BJ (cell line): ENCODE measurements around the gene SMAD7. TPM values are rescaled to one million over a fixed set of nuclear protein-coding genes. Genes with fewer than 3 reads are reported as not detected.

Source experiments
- CTCF ChIA-PET: fragments of 350-600 bp; formaldehyde crosslinking; extraction: SDS; loops from one replicate; lab custom pipeline; 2021; ENCODE audit warnings: antibody characterized with exemption, inconsistent platforms; lab: Yijun Ruan, JAX
- POLR2A ChIA-PET: fragments of 300-600 bp; sonication (Branson Sonifier 250); formaldehyde crosslinking; extraction: SDS; loops from one replicate; lab custom pipeline; 2021; ENCODE audit warnings: antibody characterized with exemption; lab: Charles Lee
- DNase-seq: peaks from one replicate; pipeline ENCODE4 v3.0.0-alpha.2; 2011; ENCODE audit warnings: low read depth
- H3K27me3 ChIP-seq: 2 replicates; pipeline ENCODE4 v1.6.0; 2011; ENCODE audit warnings: low read length; ENCODE audit not compliant: control insufficient read depth, insufficient read depth
- H3K36me3 ChIP-seq: 2 replicates; pipeline ENCODE4 v1.5.1; 2011; ENCODE audit warnings: low read length; ENCODE audit not compliant: control insufficient read depth, insufficient read depth
- H3K4me3 ChIP-seq: 2 replicates; pipeline ENCODE4 v1.5.1; 2011; ENCODE audit warnings: low read depth, mild to moderate bottlenecking, control low read depth, low read length
- polyA plus RNA-seq: library from polyadenylated mRNA; depleted of rRNA; stranded (reverse); fragments of >200 nt; gene quantifications from 2 replicates; pipeline ENCODE4 v1.2.3, GENCODE V29; 2011
- TF ChIP-seq, protein P1 (sequence below): IDR thresholded peaks from 2 replicates; pipeline ENCODE4 v1.5.1; 2011; ENCODE audit warnings: low read depth, mild to moderate bottlenecking, control low read depth, inconsistent platforms, low read length, moderate library complexity; ENCODE audit not compliant: insufficient read depth

SMAD7 gene
- polyA plus RNA-seq, 1 experiment = 24.2 TPM

DNA sequence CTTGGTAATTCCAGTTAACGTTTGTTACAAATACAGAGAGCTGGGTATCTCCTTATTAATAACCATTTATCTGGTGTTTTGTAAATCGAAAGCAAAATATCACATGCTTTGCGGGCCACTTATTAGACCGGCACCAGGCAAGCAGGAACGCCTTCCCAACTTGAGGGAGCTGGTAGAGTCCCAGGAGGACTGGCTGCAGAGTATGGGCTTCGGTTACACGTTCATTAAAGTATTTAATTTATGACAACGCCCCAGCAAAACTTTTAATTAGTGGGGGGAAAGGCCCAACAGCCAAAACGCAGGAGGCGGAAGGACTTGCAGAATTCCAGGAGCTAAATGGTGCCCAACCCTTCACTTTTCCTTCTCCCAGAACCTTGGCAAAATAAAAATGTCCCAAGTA lies 3.7 kb downstream of the SMAD7 start:
- no peaks in the 10 kb centered on the region for H3K27me3 ChIP-seq
- POLR2A ChIA-PET = no interaction called here
- TF ChIP-seq, protein P1, sequence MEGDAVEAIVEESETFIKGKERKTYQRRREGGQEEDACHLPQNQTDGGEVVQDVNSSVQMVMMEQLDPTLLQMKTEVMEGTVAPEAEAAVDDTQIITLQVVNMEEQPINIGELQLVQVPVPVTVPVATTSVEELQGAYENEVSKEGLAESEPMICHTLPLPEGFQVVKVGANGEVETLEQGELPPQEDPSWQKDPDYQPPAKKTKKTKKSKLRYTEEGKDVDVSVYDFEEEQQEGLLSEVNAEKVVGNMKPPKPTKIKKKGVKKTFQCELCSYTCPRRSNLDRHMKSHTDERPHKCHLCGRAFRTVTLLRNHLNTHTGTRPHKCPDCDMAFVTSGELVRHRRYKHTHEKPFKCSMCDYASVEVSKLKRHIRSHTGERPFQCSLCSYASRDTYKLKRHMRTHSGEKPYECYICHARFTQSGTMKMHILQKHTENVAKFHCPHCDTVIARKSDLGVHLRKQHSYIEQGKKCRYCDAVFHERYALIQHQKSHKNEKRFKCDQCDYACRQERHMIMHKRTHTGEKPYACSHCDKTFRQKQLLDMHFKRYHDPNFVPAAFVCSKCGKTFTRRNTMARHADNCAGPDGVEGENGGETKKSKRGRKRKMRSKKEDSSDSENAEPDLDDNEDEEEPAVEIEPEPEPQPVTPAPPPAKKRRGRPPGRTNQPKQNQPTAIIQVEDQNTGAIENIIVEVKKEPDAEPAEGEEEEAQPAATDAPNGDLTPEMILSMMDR = no peak
- DNase-seq = no peak
- H3K36me3 ChIP-seq = peaks cover 8% of the 10 kb centered on the region
- CTCF ChIA-PET = interaction anchor here (0.6 to 1.0 kb wide), 6 partner anchors 10 to 291 kb away, joined by 3 to 4 read pairs (median 3); no protein-coding TSS in a partner anchor
- H3K4me3 ChIP-seq = peak overlapping the region; percentile 90

DNA sequence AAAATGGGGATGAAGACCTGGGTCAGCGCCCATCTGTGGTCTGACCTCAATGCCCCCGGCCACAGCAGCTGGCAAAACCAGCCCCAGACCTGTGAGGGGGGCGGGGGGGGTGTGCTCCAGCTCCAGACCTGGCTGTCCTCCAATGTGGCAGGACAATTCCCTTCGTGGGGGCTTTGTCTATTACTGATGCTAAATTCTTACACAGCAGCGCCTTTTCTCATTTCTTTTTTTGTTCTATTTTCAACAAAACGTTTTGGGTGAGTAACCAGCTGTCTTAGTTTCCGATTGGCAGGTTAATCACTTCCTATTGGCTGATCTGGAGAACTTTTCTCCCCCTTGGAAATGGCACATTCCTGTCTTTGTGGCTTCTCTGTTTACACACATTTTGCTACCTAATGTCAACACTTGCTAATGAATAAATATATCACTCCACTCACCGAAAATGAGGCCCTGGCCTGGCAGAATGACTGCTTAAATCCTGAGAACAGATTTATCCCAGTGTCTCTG lies 4.4 kb downstream of the SMAD7 start:
- POLR2A ChIA-PET = interaction anchor here (0.5 kb wide), 1 partner anchor 541 kb away, joined by 4 read pairs; the partner anchor contains the start of gene C18orf32
- Histone ChIP-seq H3K27me3 (no peaks in the 10 kb centered on the region), H3K4me3 (peak overlapping the region; percentile 90), H3K36me3 (peaks cover 10% of the 10 kb centered on the region)
- TF ChIP-seq, protein P1 = no peak
- CTCF ChIA-PET = interaction anchor here (0.6 to 1.0 kb wide), 4 partner anchors 9 to 235 kb away, joined by 3 to 4 read pairs (median 3); no protein-coding TSS in a partner anchor
- DNase-seq = no peak

DNA sequence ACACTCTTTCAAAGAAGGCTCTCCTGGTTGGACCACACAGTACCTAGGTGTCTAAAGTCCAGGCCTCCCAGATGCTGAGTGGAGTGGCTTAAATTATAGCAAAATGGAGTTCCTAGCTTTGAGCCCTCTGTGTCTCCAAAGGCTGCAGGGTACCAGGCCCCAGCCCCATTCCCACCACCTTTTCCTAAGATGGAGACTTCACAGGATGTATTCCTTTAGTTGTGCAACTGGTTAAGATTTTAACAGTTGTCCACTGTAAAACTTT lies 4.9 kb downstream of the SMAD7 start:
- DNase-seq = no peak
- TF ChIP-seq, protein P1 = no peak
- ChIA-PET CTCF (no interaction called here), POLR2A (interaction anchor here (0.5 kb wide), 1 partner anchor 541 kb away, joined by 4 read pairs; the partner anchor contains the start of gene C18orf32)
- no peak overlapping the region for H3K4me3 ChIP-seq
- peaks cover 15% of the 10 kb centered on the region for H3K36me3 ChIP-seq
- H3K27me3 ChIP-seq = no peaks in the 10 kb centered on the region

DNA sequence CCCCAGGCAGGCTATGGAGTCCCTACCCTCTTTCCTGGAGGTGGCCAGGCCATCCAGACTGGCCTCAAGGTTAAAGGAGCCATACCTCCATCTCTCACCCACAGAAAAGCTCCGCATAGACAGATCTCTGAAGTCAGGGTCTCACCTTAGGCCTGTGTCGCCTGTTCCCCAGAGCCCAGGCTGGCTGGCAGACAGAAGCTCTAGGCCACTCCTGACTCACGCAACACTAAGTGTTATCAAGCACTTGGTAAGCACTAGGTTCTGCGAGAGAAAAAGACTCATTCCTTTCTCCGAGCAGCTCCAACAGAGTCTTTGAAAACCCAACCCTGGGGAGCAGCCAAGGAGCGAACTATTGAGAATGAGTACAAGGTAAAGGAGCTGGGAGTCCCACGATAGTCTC lies 6.1 kb downstream of the SMAD7 start:
- Histone ChIP-seq H3K27me3 (no peaks in the 10 kb centered on the region), H3K4me3 (no peak overlapping the region)

DNA sequence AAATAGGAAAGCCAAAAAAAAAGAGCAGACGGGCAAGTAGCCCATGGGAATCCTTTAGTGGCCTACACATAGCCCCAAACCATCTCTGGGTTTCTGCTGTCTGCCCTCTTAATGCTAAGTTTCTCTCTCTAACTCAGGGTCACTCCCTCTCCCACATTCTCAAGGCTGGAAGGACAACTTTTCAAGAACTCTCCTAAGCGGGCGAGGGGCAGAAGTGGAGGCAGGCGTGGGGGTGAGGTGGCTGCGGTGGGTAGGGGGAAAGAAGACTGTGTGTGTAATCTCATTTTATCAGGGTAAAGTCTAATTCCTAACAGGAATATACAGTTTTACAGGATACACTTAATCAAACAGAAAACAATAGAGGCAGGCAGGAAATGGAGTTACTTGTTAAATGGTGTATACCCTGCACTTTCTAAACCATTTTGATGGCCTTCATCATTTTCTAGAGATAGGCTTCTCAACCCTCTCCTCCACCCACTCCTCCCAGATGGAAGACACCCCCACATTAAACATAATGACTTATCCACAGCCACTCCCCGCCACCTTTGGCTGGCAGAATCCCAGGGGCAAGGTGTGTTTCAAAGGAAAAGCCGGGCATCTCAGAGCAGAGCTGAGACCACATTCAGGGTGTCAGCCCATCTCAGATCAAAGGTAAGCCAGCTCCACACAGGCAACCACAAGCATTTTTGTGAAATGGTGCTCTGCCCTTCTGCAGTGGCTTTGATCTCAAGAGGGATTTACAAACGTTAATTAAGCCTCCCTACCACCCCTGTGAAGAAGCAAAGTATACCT lies 6.8 kb downstream of the SMAD7 start:
- CTCF ChIA-PET = interaction anchor here (0.9 kb wide), 1 partner anchor 298 kb away, joined by 3 read pairs; no protein-coding TSS in a partner anchor
- H3K36me3 ChIP-seq = peaks cover 17% of the 10 kb centered on the region
- POLR2A ChIA-PET = no interaction called here

More for the DNA sequence above, 6.1 kb downstream of the SMAD7 start:
- peaks cover 17% of the 10 kb centered on the region for H3K36me3 ChIP-seq
- CTCF ChIA-PET = interaction anchor here (0.9 kb wide), 1 partner anchor 298 kb away, joined by 3 read pairs; no protein-coding TSS in a partner anchor
- POLR2A ChIA-PET = no interaction called here
- no peak for DNase-seq
- TF ChIP-seq, protein P1 = no peak

More for the DNA sequence above, 6.8 kb downstream of the SMAD7 start:
- DNase-seq = no peak
- no peaks in the 10 kb centered on the region for H3K27me3 ChIP-seq
- H3K4me3 ChIP-seq = no peak overlapping the region
- TF ChIP-seq, protein P1 = no peak
